MM.1S (cell line): ENCODE data around the gene STXBP1.

Source experiments
- EZH2 ChIP-seq: fragments of 300-600 bp; sonication (generic); optimal IDR thresholded peaks from 2 replicates; pipeline ENCODE3; 2017; ENCODE audit warnings: low read depth, mild to moderate bottlenecking, antibody characterized with exemption, low read length, mixed read lengths
- EZH2phosphoT487 ChIP-seq: fragments of 300-600 bp; sonication (generic); IDR thresholded peaks from 2 replicates; pipeline ENCODE4 v1.6.1; 2018; ENCODE audit warnings: antibody characterized with exemption, low read length
- TF ChIP-seq, protein P1 (sequence below): fragments of 300-600 bp; sonication (generic); IDR thresholded peaks from 2 replicates; pipeline ENCODE4 v1.5.1; 2016; ENCODE audit warnings: antibody characterized with exemption, low read length, mixed read lengths

DNA sequence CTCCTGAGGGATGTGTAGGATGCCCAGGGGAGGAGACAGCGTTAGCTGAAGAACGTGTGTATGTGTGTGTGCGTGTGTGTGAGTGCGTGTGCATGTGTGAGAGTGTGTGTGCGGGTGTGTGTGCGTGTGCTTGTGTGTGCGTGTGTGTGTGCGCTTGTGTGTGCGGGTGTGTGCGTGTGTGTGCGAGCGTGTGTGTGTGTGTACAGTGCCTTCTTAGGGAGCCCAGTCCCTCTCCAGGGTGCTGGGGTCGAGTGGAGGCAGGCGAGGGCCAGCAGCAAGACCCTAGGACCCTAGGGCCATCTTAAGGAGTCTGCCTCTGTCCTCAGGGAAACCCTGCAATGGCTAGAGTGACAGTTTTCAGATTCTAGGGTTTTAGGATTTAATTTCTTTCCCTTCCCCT lies 26.0 kb upstream of the STXBP1 start:
- TF ChIP-seq, protein P1, sequence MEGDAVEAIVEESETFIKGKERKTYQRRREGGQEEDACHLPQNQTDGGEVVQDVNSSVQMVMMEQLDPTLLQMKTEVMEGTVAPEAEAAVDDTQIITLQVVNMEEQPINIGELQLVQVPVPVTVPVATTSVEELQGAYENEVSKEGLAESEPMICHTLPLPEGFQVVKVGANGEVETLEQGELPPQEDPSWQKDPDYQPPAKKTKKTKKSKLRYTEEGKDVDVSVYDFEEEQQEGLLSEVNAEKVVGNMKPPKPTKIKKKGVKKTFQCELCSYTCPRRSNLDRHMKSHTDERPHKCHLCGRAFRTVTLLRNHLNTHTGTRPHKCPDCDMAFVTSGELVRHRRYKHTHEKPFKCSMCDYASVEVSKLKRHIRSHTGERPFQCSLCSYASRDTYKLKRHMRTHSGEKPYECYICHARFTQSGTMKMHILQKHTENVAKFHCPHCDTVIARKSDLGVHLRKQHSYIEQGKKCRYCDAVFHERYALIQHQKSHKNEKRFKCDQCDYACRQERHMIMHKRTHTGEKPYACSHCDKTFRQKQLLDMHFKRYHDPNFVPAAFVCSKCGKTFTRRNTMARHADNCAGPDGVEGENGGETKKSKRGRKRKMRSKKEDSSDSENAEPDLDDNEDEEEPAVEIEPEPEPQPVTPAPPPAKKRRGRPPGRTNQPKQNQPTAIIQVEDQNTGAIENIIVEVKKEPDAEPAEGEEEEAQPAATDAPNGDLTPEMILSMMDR, result no peak
- TF ChIP-seq EZH2, result no peak
- TF ChIP-seq EZH2phosphoT487, result no peak
